ENCODE results near the gene APAF1. TPM values are rescaled to one million over a fixed set of nuclear protein-coding genes. Genes with fewer than 3 reads are reported as not detected.

The APAF1 gene
- total RNA-seq, 3 donors from 2014 or later = 22.5 to 44.2 (median 41.9) TPM

- Histone ChIP-seq H3K36me3 (ENCODE audit: low read depth) (no peaks in the 10 kb centered on the region), H3K9me3 (no peaks in the 10 kb centered on the region), H3K4me1 (ENCODE audit: low read depth) (no peaks in the 10 kb centered on the region), H3K4me3 (no peak overlapping the region)
- ATAC-seq (no peak), DNase-seq (no peak)
- intact Hi-C loops (cut with DNase I, micrococcal nuclease) = no loop called here
- no peak for TF ChIP-seq CTCF (IDR thresholded peaks at IDR 0.05)
These were observed 93.4 kb downstream of the APAF1 start for GRCh38 chr12:98738539-98738938.

- no peaks in the 10 kb centered on the region for H3K36me3 ChIP-seq (ENCODE audit: low read depth)
- no peaks in the 10 kb centered on the region for H3K9me3 ChIP-seq
- no peak for TF ChIP-seq CTCF (IDR thresholded peaks at IDR 0.05)
- intact Hi-C loops (cut with DNase I, micrococcal nuclease) = no loop called here
- ATAC-seq = no peak
- no peaks in the 10 kb centered on the region for H3K4me1 ChIP-seq (ENCODE audit: low read depth)
- H3K4me3 ChIP-seq = no peak overlapping the region
- DNase-seq = no peak
These were observed 95.7 kb downstream of the APAF1 start for GRCh38 chr12:98740751-98741150.

DNA sequence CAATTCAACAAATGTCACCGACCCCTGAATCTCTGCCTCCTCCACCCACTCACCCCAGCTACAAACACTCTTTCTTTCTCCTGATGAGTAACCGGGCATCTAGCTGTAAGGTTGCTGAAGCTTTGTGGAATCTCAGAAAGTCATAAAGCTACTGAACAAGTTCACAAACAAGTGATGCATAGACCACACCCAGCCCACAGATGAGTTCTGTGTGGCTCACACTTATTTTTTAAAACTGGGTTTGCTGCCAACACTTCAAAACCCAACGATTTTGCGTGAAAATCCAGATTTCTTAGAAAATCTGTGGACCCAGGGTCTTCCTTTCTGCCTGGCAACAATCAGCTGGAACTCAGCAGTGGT, 96.1 kb downstream of the APAF1 start:
- Histone ChIP-seq H3K4me3 (no peak overlapping the region), H3K4me1 (ENCODE audit: low read depth) (no peaks in the 10 kb centered on the region), H3K36me3 (ENCODE audit: low read depth) (no peaks in the 10 kb centered on the region), H3K9me3 (no peaks in the 10 kb centered on the region)
- DNase-seq (no peak), ATAC-seq (no peak)
- no peak for TF ChIP-seq CTCF (IDR thresholded peaks at IDR 0.05)
- intact Hi-C loops (cut with DNase I, micrococcal nuclease) = no loop called here

DNA sequence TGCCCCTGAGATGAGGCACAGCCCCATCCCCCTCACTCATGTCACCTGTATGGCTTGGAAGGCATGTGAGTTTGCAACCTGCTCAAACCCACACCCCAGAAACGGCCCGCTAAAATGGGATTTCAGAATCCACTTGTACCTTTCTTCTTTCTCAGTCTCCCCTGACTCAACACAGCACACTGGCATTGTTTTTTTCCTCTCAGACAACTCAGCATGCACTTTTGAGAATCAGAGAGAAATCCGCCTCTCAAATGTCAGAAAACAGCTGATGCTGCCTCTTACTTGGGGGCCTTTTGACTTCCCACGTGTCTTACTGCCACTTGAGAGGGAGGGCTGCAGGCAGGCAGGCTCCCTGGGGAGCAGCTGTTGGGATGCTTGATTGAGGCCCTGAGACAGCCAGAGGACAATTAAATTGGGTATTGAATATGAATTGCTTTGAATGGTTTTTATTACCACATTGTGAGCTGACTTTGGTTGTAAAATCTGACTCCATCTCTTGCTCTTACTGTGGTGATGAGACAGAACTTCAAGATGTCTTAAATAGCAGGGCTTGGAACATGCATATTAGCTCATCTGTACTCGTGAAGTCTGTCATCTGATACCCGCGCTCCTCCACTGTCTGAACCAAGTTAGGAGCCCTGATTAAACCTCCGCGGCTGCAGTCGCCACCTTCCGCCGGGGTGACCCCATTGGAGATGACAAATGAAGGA, 96.6 kb downstream of the APAF1 start:
- no peaks in the 10 kb centered on the region for H3K36me3 ChIP-seq (ENCODE audit: low read depth)
- intact Hi-C loops (cut with DNase I, micrococcal nuclease) = no loop called here
- H3K4me1 ChIP-seq (ENCODE audit: low read depth) = no peaks in the 10 kb centered on the region
- no peak overlapping the region for H3K4me3 ChIP-seq
- ATAC-seq (no peak), DNase-seq (no peak)
- no peak for TF ChIP-seq CTCF (IDR thresholded peaks at IDR 0.05)
- H3K9me3 ChIP-seq = no peaks in the 10 kb centered on the region

DNA sequence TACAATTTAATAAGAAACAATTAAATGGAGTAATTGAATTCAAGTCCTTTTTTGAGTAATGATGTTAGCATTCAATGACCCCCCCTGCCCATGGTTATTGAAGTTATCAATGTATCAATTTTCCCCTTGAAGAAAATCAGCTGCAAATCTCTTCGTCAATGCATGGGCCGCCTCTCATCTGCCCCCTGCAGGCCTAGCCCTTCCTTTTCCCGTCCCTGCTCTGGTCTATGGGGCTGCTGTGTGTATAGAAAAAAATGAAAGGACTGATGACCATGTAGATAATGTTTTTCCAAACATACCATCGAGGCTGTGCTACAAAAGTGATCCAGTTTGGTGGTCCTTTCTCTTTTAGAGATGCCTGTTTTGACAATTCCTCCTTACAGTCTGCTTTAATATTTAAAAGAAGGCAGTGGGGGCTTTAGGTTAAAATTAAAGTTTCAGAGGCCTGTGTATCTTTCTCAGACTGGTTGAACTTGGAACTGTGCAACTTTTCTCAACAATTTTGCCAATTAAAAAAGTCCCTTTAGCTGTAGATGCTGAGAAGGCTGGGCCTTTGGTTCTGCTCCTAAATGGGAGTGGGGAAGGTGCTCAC, 98.4 kb downstream of the APAF1 start:
- Histone ChIP-seq H3K9me3 (no peaks in the 10 kb centered on the region), H3K4me3 (no peak overlapping the region), H3K4me1 (ENCODE audit: low read depth) (no peaks in the 10 kb centered on the region), H3K36me3 (ENCODE audit: low read depth) (no peaks in the 10 kb centered on the region)
- TF ChIP-seq CTCF (IDR thresholded peaks at IDR 0.05) = peak; percentile 30
- peak in 2 of 3 donors; percentile 30 to 38 for DNase-seq
- ATAC-seq = peak; percentile 51
- intact Hi-C loops (cut with DNase I, micrococcal nuclease) = no loop called here
